ENCODE data around the gene AAMP.

DNA sequence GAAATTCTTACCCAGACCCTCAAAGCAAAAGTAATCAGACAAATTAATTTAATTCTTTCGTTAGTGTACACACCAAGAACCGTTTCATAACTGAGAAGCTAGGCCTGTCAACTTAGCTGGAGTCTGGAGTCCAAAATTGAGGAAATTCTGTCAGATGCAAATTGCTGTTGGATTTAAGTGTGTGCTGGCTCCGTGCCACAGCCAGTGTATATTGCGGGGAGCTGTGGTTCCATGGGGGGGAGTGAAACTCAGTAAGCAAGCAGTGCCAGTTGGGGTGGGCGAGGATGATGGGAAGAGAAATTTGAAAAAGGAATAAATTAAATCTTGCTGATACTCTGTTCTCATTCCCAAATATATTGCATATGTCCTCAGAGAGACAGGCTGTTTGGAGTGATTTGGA lies 48.9 kb downstream of the AAMP start:
- TF ChIP-seq POLR2A (IDR thresholded peaks at IDR 0.05), result no peak
- TF ChIP-seq, protein P1, sequence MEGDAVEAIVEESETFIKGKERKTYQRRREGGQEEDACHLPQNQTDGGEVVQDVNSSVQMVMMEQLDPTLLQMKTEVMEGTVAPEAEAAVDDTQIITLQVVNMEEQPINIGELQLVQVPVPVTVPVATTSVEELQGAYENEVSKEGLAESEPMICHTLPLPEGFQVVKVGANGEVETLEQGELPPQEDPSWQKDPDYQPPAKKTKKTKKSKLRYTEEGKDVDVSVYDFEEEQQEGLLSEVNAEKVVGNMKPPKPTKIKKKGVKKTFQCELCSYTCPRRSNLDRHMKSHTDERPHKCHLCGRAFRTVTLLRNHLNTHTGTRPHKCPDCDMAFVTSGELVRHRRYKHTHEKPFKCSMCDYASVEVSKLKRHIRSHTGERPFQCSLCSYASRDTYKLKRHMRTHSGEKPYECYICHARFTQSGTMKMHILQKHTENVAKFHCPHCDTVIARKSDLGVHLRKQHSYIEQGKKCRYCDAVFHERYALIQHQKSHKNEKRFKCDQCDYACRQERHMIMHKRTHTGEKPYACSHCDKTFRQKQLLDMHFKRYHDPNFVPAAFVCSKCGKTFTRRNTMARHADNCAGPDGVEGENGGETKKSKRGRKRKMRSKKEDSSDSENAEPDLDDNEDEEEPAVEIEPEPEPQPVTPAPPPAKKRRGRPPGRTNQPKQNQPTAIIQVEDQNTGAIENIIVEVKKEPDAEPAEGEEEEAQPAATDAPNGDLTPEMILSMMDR (IDR thresholded peaks at IDR 0.05), result no peak

Data from adrenal gland (tissue), 5 donors.